ENCODE measurements around the gene INS.
"Not testable (repeated sequence)": the region's sequence is repeated elsewhere in the genome, so short reads cannot be mapped to it uniquely, and the experiment has no call there.

The INS gene

GRCh38 chr11:2130881-2131352 lies 30.1 kb downstream of the INS start:
- no peak for DNase-seq

DNA sequence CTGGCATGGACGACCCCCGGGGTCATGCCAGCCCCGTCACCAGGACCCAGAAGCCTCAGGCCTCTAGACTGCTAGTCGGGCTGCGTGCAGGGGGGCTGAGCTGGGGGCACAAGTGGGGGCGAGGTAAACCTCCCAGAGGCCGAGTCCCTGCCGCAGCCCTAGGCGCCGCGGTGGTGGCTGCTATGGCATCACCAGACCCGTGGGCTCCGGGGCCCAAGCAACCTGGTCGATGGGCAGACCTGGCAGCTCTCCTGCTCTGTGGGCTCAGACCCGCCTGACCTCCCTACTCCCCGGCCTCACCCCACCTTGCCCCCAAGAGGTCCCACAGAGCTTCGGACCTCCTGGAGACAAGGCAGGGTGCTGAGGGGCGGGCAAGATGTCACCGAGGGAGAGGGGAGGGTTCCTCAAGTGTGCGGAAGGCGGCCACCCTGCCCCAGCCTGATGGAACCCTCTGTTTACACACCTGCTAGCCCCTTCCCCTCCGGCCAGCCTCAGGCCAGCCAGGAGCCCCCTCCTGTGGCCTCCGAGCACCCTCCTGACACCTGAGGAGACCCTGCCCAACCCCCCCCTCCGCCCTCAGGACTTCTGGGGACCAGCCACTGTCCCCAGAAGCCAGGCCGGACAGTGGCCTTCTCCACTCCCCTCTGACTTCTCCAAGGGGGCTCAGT lies 31.2 kb downstream of the INS start:
- no peak for DNase-seq

GRCh38 chr11:2129308-2129698 lies 31.7 kb downstream of the INS start:
- no peak for DNase-seq

- DNase-seq = no peak
Measured at GRCh38 chr11:2128511-2129307, 32.3 kb downstream of the INS start.

DNA sequence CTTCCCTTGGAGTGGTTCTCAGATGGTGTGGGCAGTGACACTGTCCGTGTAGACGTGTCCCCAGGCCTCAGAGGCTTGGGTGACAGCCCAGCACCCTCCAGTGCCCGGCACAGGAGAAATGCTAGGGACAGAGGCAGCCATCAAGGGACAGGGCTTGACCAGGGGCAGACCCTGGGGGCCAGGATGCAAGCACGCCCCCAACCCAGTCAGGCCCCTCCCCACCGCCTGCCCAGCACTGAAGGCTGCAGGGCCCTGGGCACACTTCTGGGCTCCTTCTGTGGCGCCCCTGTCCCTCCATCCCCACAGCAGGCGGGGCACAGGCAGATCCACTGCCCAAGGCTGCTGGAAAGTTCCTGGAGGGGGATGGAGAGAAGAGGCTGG lies 32.9 kb downstream of the INS start:
- no peak for DNase-seq

DNA sequence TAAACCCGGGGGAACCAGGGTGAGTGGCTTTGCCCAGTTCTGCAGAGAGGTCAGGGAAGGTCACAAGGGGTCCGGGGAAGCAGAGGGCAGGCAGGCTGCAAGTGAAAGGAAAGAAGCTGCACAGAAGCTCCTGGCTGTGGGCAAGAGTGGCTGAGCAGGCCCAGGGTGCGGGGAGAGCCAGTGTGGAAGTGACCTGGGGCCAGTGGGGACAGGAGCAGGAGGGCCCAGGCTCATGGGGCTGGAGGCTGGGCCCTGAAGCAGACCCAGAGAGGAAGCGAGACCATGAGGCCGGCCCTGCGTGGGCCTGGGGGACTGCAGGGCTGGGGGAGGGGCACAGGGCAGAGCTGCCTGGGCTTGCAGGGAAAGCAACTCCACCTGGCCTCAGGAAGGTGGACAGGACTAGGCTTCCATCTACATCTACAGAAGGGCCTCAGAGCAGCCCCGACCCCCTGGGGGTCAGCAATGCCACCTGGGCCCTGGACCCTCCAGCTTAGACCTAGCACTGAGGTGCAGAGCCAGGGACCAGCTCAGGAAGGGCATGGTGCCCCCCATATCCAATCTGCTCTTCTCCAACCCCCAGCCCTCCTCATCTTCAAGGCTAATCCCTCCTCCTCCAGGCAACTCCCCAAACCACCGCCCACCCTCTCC lies 33.4 kb downstream of the INS start:
- DNase-seq = no peak

- no peak for DNase-seq
Measured at GRCh38 chr11:2126520-2127085, 34.4 kb downstream of the INS start.

DNA sequence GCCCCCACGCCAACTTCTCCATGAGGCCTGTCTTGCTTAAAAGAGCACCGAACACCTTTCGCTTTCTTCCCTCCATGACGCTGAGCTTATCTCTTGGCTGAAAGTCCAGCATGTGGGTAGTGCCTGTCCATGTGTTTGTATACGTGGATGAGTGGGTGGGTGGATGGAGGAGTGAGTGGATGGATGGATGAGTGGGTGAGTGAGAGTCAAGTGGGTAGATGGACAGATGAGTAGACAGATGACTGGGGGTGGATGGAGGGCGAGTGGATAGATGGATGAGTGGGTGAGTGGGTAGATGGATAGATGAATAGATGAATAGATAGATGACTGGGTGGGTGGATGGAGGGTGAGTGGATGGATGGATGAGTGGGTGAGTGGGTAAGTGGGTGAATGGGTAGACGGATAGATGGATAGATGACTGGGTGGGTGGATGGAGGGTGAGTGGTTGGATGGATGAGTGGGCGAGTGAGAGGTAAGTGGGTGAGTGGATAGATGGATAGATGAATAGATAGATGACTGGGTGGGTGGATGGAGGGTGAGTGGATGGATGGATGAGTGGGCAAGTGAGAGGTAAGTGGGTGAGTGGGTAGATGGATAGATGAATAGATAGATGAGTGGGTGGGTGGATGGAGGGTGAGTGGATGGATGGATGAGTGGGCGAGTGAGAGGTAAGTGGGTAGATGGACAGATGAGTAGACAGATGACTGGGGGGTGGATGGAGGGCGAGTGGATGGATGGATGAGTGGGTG lies 36.1 kb downstream of the INS start:
- DNase-seq = not testable (repeated sequence)

- DNase-seq = no peak
Measured at GRCh38 chr11:2123628-2123960, 37.4 kb downstream of the INS start.

DNA sequence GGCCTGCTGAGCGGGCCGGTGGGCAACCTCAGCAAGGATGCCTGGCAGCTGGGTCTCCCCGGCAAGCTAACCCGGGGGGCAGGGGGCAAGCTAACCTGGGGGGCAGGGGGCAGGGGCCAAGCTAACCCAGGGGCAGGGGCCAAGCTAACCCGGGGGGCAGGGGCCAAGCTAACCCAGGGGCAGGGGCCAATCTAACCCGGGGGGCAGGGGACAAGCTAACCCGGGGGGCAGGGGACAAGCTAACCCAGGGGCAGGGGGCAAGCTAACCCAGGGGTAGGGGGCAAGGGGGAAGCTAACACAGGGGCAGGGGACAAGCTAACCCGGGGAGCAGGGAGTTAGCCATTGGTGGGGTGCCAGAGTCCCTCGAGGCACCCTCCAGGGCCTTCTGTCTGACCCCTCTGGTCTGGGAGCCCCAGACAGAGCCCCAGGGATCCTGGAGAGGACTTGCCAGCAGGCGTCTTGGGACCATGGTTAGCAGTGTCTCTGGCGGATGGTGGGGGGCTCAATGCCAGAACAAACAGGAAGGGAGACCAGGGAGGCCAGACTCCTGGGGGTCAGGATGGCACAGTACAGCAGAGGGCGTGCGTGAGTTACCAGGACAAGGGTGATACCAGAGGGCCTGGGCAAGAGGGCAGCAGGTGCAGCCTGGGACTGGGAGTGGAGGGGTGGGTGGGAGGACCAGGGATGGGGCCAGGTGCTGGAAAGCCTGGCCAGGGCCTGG lies 37.9 kb downstream of the INS start:
- no peak for DNase-seq

GRCh38 chr11:2122222-2122906 lies 38.6 kb downstream of the INS start:
- no peak for DNase-seq

GRCh38 chr11:2121227-2122130 lies 39.5 kb downstream of the INS start:
- DNase-seq = no peak

DNA sequence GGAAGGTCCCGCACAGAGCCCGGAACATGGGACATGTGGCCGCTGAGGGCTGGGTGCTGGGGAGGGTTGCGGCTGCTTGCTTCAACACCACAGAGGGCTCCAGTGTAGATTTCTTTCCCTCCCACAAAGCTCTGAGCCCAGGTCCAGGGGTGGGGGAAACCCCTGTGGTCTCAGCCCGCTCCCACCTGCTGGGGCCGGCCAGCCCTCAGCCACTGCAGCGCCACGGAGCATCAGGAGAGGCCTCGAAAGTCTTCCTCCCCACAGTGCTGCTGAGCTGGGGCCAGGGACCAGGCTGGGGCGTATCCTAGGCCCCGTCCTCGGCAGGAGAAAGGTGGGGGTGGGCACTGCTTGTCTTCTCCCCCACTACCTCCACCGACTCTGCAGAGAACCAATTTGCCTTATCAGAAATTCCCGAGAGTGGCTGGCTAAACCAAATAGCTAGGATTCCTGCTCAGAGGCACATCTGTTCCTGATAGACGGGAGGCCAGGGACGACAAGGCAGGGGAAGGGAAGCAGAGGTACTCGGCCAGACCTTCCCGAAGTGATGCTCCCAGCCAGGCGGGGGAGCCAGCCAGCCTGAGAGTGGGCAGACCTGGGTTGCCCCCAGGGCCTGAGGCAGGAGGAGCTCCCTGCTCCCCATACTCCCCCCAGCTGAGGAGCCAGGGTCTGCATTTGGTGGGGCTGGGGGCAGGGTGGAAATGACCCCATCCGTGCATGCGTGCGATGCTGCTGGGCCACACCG lies 40.5 kb downstream of the INS start:
- no peak for DNase-seq

GRCh38 chr11:2118677-2119076 lies 42.3 kb downstream of the INS start:
- DNase-seq = no peak

DNA sequence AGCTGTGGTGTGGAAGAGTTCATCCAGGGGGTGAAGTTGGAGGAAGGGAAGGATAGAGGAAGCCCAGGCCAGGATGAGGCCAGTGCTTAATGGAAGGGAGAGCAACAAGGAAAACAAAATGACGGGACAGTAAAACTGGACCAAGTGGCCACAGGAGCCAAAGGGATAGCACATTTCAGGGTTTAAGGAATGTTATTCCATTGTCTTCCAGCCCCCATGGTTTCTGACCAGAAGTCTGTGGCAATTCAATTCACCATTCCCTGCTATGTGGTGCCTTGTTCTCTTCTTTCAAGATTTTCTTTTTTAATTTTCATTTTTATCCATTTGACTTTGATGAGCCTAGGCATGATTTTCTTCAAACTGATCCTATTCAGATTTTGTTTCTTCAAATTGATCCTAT lies 44.3 kb downstream of the INS start:
- no peak for DNase-seq

- no peak for DNase-seq
Measured at GRCh38 chr11:2115308-2115707, 45.7 kb downstream of the INS start.

- DNase-seq = no peak
Measured at GRCh38 chr11:2114430-2115241, 46.4 kb downstream of the INS start.

GRCh38 chr11:2113776-2114175 lies 47.2 kb downstream of the INS start:
- DNase-seq = no peak

DNA sequence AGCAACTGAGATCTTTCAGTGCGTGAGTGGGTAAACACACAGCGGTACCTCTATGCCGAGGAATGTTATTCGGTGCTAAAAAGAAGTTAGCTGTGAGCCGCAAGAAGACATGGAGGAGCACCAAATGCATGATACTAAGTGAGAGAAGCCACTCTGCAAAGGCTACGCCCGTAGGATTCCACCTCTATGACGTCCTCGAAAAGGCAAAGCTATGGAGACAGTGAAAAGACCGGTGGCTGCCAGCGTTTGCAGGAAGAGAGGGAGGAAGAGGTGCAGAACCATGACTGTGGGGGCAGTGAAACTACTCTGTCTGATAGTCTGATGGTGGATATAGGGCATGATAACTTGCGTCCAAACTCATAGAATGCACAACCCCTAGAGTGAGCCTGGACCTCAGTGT lies 50.5 kb downstream of the INS start:
- no peak for DNase-seq
